Activated CD8-positive, alpha-beta memory T cell treated with anti-CD3 and anti-CD28 coated beads for 36 hours (primary cell): Measurements from ENCODE around the gene STK36. TPM values are rescaled to one million over a fixed set of nuclear protein-coding genes. Genes with fewer than 3 reads are reported as not detected.

ENCODE experiments used
- CTCF ChIA-PET: fragments of 350-600 bp; sonication (Branson Sonifier 250); formaldehyde crosslinking; loops from one replicate; lab custom pipeline; 2021; ENCODE audit warnings: antibody characterized with exemption; lab: Charles Lee
- POLR2A ChIA-PET: fragments of 350-600 bp; sonication (Branson Sonifier 250); formaldehyde crosslinking; loops from one replicate; lab custom pipeline; 2021; ENCODE audit warnings: antibody characterized with exemption; lab: Charles Lee
- total RNA-seq, 2 experiments: library from RNA; stranded (reverse); gene quantifications; one replicate each; pipeline ENCODE4 v1.2.3, GENCODE V29; 2021

Gene STK36
- total RNA-seq, 2 experiments from 2014 or later, result 20.3 to 20.7 TPM

DNA sequence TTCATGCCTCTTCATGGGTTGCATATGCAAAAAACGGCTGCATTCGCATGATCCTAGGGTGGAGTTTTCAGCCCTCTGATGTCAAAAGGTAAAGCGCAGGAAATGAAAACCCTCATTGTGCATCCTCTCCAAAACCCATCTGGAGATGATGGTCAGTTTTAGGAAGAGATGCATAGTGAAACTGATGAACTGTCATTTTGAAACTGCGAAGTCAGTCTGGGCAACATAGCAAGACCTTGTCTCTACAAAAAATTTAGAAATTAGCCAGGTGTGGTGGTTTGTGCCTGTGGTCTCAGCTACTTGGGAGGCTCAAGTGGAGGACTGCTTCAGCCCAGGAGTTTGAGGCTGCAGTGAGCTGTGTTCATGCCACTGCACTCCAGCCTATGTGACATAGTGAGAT lies 36.2 kb downstream of the STK36 start:
- CTCF ChIA-PET, result interaction anchor here (1.3 kb wide), 1 partner anchor 140 kb away, joined by 5 read pairs; no protein-coding TSS in a partner anchor
- POLR2A ChIA-PET, result no interaction called here

DNA sequence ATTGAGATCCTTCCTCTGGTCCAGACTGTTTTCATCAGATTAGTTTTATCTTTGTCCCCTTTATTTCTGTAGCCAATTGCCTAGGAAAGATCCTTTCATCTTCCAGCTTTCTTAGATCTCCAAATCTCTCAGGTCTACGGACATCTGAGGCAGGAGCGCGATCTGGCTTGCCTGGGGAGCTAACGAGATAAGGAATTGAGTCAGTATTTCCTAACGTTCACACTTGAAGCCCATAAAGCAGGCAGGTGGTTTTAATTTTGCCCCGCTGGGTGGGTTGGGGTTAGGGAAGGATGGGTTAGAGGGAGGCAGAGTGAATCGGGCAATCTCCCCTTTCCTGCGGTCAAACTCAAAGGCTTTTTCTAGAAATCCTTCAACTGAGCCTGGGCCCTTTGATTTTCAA lies 38.0 kb downstream of the STK36 start:
- ChIA-PET CTCF (interaction anchor here (0.7 to 1.8 kb wide), 8 partner anchors 12 to 349 kb away, joined by 3 to 11 read pairs (median 5); partner anchors contain the start of genes BCS1L and ZNF142), POLR2A (interaction anchor here (0.6 to 1.2 kb wide), 4 partner anchors 12 to 51 kb away, joined by 3 to 7 read pairs (median 4); partner anchors contain the start of genes BCS1L, RNF25, STK36 and ZNF142)

DNA sequence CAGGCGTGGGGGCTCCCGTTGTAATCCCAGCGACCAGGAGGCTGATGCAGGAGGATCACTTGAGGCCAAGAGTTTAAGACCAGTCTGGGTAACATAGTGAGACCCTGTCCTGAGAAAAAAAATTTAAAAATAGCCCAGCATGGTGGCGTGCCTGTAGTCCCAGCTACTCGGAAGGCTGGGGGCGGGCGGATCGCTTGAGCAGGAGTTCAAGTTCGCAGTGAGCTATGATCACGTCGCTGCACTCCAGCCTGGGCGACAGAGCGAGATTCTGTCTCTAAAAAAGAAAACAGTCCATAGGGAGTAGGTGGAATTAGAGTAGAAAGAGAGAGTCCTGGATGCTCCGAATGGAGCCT lies 38.4 kb downstream of the STK36 start:
- CTCF ChIA-PET, result interaction anchor here (0.6 to 1.8 kb wide), 8 partner anchors 12 to 353 kb away, joined by 3 to 11 read pairs (median 5); partner anchors contain the start of genes BCS1L and ZNF142
- POLR2A ChIA-PET, result interaction anchor here (0.6 to 1.2 kb wide), 5 partner anchors 12 to 424 kb away, joined by 3 to 7 read pairs (median 4); partner anchors contain the start of genes BCS1L, RNF25, STK36 and ZNF142

DNA sequence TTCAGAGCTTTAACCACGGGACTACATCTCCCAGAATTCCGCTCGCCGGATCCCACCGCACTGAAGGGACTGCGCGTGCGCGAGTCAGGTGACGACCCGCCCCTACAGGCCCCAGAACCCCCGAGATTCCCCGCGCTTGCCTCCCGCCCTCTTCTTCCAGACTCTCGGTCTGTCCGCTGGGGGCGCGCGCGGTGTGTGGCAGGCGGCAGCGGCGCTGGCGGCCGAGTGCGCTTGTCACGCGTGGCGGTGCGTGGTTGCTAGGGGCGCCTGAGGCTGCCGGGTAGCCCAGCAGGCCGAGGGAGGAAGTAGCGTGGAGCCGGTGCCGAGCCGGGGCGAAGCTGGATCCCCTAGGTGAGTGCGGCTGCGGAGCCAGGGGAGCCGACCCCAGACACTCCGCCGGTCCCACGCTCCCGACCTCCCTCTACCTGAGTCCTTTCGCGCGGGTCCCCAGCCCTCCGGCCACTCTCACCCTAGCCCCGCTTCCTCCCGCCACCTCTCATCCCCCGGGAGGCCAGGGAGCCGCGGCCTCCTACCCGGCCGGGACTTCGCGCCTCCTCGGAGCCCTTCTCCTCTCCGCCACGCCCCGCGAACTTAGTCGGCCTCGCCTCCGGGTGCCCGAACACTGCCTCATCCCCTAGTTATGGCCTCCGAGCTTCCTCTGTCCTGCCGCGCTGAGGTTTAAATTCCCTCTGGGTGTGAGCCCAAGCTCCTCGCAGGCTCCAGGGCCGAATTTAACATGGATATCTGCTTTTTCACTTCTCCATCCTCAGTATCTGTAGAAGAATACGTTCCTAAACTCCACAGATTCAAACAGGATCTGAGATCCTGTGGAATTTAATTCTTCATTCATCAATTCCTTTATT lies 39.0 kb downstream of the STK36 start, which contains the start of gene TTLL4:
Gene TTLL4 (plus strand): TSS at position 149 of the 863 bp plus-strand sequence. CDS start 26,842 bp downstream, outside the sequence.
- POLR2A ChIA-PET, result interaction anchor here (0.5 to 1.2 kb wide), 9 partner anchors 11 to 425 kb away, joined by 3 to 7 read pairs (median 3); partner anchors contain the start of genes BCS1L, RNF25, STK36 and ZNF142

DNA sequence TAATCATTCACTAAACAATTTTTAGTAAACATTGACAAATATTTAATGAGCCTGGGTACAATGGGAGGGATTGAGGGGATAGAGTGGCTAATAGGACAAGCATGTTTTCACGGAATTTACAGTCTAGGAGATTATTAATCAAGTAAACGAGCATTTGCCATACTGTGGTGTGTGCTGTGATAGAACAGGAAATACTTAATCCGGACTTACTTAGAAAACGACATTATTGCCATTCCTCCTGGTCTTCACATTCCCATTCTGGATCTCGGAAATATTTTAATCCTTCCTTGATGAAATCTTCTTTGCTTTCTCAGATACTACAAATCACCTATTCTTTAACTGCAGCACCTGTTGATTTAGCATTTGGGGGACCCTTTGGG lies 39.7 kb downstream of the STK36 start:
- ChIA-PET POLR2A (interaction anchor here (0.5 to 0.9 kb wide), 2 partner anchors 52 to 265 kb away, joined by 3 read pairs; partner anchors contain the start of genes BCS1L and ZNF142), CTCF (interaction anchor here (0.8 to 1.8 kb wide), 7 partner anchors 11 to 186 kb away, joined by 3 to 11 read pairs (median 6); partner anchors contain the start of genes BCS1L and ZNF142)

More for the DNA sequence above, 39.0 kb downstream of the STK36 start, which contains the start of gene TTLL4:
- CTCF ChIA-PET, result interaction anchor here (0.6 to 1.8 kb wide), 11 partner anchors 11 to 353 kb away, joined by 3 to 11 read pairs (median 4); partner anchors contain the start of genes BCS1L and ZNF142

DNA sequence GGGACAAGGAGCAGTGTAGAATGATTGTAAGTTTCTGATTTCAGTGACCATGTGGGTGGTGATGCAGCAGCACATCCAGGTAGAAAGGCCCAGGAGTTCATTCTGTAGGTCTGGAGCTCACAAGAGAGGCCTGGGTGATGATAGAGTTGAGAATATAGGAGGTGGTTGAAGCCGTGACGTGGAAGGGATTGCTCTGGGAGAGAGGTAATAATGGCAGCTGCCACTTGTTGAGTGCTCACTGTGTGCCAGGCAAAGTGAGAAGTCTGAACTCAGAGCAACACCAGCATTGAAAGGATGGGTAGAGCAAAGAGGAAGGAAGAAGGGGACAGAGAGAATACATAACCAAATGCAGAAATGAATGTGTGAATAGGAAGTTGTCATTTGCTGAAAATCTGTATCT lies 42.0 kb downstream of the STK36 start:
- CTCF ChIA-PET, result interaction anchor here (0.9 kb wide), 1 partner anchor 56 kb away, joined by 3 read pairs; no protein-coding TSS in a partner anchor
- POLR2A ChIA-PET, result no interaction called here

DNA sequence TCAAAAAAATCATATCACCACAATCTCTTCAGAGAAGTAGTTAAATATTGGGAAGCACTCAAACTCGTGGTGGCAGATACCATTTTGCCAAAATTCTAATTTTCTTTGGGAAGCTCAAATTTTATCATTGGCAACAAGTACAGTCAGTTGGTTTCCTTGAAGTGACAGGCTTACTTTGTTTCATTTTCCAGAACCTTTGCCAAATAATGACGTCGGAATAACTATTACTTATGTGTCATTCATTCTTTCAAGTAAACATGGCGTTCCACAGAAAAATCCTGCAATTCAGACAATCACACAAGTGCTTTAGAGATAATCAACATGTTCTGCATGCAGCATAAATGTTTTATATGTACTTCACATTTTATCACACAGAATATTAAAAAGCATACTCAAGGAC lies 44.2 kb downstream of the STK36 start:
- CTCF ChIA-PET, result interaction anchor here (0.6 kb wide), 1 partner anchor 261 kb away, joined by 3 read pairs; no protein-coding TSS in a partner anchor
- POLR2A ChIA-PET, result no interaction called here

DNA sequence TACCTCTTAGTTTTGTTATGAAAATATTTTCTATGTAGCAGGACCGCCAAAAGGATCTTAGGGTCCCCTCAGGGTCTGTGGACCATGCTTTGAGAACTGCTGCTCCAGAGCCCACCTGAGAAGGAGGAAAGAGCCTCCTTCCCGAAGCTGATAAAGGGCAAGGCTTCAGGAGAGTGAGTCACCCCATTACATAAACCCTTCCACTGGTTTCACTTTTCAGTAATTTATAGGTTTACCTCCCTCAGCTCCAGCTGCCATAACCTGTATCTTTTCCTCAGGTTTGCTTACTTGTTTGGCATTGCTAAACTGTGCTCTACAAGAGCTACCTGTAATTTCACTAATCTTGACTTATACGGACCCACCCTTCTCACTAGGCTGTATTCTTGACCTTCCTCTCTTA lies 45.4 kb downstream of the STK36 start:
- ChIA-PET POLR2A (no interaction called here), CTCF (interaction anchor here (0.6 to 0.8 kb wide), 2 partner anchors 16 to 130 kb away, joined by 3 to 4 read pairs; no protein-coding TSS in a partner anchor)

DNA sequence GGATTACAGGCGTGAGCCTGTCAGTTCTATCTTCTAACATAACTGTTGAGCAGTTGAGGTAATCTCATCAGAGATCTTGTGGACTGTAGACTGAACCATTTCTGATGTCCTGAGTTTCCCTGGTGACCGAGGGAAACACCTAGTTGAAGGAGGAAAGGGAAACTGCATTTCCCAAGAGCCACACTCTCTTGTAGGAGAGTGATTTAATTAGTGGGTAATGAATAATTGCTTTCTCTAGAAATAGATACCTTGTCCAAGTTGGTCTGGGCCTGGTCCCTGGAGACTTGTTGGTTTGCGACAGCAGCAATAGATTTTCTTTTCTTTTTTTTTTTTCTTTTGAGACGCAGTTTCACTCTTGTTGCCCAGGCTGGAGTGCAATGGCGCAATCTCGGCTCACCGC lies 46.2 kb downstream of the STK36 start:
- ChIA-PET POLR2A (interaction anchor here (0.7 kb wide), 1 partner anchor 544 kb away, joined by 5 read pairs; no protein-coding TSS in a partner anchor), CTCF (interaction anchor here (0.6 kb wide), 1 partner anchor 17 kb away, joined by 4 read pairs; no protein-coding TSS in a partner anchor)

DNA sequence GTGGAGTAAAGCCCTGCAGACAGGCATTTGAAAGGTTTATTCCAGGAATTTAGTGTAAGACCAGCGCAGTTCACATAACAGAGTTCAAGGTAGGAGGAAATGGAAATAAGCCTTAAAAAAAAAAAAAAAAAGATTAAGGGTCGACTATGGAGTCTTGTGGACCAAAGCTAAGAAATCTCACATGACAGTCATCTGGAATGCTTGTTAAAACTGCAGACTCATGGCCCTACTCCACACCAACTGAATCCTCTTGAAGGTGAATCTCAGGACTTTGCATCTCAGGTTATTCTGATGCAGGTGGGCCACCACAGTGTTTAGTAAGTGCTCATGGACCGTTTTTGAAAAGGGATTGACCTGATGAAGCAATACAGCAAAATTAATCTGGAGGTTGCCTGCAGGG lies 47.6 kb downstream of the STK36 start:
- ChIA-PET CTCF (interaction anchor here (1.0 kb wide), 1 partner anchor 128 kb away, joined by 4 read pairs; no protein-coding TSS in a partner anchor), POLR2A (no interaction called here)

DNA sequence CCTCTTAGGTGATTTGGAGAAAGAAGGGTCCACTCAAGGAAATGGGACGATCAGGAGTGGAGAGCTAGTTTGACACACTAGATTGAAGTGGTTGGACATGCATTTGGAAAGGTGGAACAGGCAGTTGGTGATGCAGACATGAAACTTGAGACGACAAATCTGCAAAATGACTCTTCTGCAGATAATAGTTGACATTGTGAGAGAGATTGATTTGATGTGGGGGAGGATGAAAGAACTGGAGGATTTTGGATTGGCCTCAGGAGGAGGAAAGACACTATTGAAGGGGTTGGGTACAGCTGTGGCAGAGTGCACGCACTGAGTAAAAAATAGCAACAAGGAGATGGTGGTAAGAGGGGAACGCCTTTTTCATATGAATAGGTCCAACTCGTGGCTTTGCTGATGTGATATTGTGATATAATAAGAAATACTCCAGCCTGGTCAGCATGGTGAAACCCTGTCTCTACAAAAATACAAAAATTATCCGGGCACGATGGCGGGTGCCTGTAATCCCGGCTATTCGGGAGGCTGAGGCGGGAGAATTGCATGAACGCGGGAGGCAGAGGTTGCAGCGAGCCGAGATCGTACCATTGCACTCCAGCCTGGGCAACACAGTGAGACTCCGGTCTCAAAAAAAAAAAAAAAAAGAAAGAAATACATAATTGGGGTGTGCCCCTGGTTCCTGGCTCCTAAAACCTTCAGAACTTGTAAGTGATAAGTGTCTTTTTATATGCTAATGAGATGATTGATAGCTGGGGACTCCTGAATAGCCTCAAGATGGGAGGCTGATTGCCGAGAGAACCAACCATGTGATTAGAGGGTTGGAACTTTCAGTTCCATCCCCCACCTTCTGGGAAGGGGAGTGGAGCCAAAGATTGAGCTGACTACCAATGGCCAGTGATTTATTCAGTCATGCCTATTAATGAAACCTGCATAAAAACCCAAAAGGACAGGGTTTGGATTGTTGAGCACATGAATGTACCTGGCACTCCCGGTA lies 48.5 kb downstream of the STK36 start:
- POLR2A ChIA-PET, result interaction anchor here (0.6 kb wide), 1 partner anchor 89 kb away, joined by 5 read pairs; no protein-coding TSS in a partner anchor
- CTCF ChIA-PET, result interaction anchor here (1.0 kb wide), 1 partner anchor 127 kb away, joined by 4 read pairs; no protein-coding TSS in a partner anchor

DNA sequence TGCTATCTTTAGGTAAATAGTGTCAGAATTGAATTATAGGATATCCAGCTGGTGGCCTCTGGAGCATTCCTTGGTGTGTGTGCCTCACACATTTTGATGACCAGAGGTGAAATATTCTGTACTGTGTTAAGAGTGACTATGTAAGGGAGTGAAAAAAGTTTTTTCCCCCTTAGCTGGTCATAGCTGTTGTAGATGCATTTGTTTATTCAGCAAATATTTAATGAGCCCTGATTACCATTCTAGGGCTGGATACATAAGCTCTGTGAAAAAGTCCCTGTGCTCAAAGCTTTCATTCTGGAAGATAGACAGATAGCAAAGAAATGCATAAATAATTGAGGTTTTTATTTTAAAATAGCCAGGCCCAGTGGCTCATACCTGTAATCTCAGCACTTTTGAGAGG lies 49.6 kb downstream of the STK36 start:
- ChIA-PET POLR2A (interaction anchor here (0.6 to 0.8 kb wide), 2 partner anchors 11 to 238 kb away, joined by 3 read pairs; partner anchors contain the start of gene CDK5R2), CTCF (interaction anchor here (0.8 to 2.0 kb wide), 3 partner anchors 11 to 126 kb away, joined by 3 to 6 read pairs (median 3); partner anchors contain the start of gene TTLL4)

DNA sequence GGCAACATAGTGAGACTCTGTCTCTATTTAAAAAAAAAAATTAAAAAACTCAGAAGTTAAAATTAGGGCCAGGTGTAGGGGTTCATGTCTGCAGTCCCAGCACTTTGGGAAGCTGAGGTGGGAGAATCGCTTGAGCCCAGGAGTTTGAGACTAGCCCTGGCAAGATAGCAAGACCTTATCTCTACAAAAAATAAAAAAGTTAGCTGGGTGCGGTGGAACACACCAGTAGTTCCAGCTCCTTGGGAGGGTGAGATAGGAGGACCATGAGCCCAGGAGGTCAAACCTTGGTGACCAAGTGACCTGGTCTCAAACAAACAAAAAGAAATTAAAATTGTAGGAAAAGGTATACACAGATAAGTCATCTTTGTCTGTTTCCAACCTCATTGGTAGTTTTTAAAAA lies 50.0 kb downstream of the STK36 start:
- POLR2A ChIA-PET, result interaction anchor here (0.6 to 0.8 kb wide), 2 partner anchors 12 to 238 kb away, joined by 3 read pairs; partner anchors contain the start of gene CDK5R2
- CTCF ChIA-PET, result interaction anchor here (0.8 to 2.0 kb wide), 3 partner anchors 11 to 126 kb away, joined by 3 to 6 read pairs (median 3); partner anchors contain the start of gene TTLL4

DNA sequence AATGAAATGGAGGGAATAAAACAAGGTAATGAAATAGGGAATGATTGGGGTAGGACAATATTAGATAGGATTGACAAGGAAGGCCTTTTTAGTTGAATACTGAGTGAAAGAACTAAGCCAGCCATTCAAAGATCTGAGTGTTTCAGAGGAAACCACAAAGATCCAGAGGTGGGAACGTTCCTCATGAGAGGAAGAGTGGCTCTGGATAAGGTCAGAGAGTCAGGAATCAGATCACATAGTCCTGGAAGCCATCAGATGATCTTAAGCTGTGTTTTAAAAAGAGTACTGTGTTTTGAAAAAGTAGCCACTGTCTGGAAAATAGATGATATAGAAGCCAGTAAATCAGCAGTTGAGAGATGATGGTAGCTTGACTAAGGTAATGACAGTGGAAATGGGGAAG lies 50.5 kb downstream of the STK36 start:
- POLR2A ChIA-PET, result interaction anchor here (0.6 to 0.9 kb wide), 3 partner anchors 12 to 237 kb away, joined by 3 read pairs; partner anchors contain the start of gene CDK5R2
- CTCF ChIA-PET, result interaction anchor here (0.8 to 2.0 kb wide), 5 partner anchors 12 to 125 kb away, joined by 3 to 6 read pairs (median 3); partner anchors contain the start of gene TTLL4

DNA sequence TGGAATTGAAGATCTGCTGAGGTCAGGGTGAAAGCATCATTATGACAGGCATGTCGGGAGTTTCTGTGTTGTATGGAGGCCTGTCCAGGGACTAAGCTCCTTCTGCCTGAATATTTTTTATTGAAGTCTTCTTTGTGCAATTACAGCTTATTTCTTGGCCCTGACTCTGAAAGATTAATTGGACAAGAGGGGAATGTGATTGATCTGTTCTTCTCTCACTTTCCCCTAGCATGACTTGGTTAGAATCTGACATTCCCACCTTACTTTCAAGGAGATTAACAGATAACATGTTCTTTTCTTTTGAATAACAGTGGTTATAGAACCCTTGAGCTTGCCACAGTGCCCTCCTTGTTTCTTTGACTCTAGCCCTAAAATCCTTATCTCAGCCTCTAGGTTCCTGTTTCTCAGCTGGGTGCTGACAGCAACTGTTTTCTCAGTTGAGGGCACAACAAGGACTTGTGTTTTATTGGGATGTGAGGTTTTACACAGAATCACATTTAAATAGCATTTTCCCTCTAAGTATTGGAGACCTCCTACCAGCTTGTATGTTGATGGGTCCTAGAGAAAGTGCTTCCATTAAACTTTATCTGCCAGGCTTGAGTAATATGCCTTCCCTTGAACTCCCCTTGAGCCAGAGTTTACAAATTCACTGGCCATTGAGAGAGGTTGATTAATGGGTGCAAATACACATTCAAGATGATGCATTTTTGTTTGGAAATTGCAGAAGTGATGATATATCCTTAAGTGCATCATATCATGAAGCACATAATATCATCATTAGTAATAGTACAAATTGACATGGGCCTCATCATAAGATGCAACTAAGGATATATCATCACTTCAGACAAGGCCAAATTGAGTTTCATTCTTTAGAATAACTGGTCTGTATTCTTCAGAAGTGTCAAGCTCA lies 51.2 kb downstream of the STK36 start:
- ChIA-PET POLR2A (interaction anchor here (0.9 kb wide), 1 partner anchor 64 kb away, joined by 3 read pairs; no protein-coding TSS in a partner anchor), CTCF (interaction anchor here (0.9 to 2.0 kb wide), 3 partner anchors 12 to 124 kb away, joined by 3 to 6 read pairs (median 5); partner anchors contain the start of gene TTLL4)

DNA sequence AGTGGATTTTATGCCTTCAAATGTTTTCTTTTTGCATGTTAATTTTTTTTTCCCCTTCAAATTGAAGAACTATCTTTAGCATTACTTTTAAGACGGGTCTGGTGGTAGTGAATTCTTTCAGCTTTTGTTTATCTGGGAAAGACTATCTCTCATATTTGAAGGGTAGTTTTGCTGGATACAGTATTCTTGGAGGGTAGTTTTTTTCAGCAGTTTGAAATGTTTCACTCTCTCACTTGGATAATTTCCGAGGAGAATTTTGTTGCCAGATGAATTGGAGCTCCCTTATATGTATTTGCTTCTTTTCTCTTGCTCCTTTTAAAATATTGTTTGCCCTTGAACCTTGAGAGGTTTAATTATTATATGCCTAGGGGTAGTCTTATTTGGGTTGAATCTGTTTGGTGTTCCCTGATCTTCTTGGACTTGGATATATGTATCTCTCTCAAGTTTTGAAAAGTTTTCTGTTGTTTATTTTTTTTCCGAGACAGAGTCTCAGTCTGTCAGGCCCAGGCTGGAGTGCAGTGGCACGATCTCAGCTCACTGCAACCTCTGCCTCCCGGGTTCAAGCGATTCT lies 54.2 kb downstream of the STK36 start:
- POLR2A ChIA-PET, result no interaction called here

More for the DNA sequence above, 54.2 kb downstream of the STK36 start:
- CTCF ChIA-PET, result interaction anchor here (0.9 to 3.3 kb wide), 3 partner anchors 67 to 150 kb away, joined by 3 to 14 read pairs (median 3); partner anchors contain the start of genes BCS1L and ZNF142
